Superior temporal gyrus (tissue), 1 donor: ENCODE measurements around the gene AMMECR1L.
"Not testable (repeated sequence)": the region's sequence is repeated elsewhere in the genome, so short reads cannot be mapped to it uniquely, and the experiment has no call there.

Experiments used
- DNase-seq: peaks from one replicate; pipeline ENCODE4 v3.0.0-alpha.2; 2016; ENCODE audit errors: extremely low spot score

AMMECR1L gene

DNA sequence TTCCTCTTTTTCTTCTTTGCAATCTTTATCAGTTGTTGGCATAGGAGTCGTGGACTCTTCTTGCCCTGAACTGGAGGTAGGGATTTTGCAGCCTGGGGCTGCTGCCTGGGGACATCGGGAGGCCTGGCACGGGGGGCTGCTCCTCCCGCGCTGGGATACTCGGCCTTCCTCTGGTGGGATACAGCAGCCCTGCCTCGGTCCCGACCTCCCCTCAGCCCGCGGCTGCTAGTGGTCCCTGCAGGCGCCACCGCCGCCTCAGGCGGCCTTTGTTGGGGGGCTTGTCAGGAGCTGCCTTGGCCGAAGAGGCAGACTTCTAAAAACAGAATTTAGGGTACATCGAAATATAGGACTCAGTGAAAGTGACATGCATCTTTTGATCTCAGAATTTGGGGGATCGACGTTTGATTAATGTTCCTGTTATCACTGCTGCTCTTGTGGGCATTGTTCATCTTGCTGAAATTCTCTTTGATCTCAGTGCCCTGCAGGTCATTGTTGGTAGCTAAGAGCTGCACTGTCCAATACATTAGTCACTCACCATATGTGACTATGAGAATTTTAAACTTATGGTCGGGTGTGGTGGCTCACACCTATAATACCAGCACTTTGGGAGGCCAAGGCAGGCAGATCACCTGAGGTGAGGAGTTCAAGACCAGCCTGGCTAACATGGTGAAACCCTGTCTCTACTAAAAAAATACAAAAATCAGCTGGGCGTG is 44.1 kb downstream of the AMMECR1L start:
- no peak for DNase-seq

DNA sequence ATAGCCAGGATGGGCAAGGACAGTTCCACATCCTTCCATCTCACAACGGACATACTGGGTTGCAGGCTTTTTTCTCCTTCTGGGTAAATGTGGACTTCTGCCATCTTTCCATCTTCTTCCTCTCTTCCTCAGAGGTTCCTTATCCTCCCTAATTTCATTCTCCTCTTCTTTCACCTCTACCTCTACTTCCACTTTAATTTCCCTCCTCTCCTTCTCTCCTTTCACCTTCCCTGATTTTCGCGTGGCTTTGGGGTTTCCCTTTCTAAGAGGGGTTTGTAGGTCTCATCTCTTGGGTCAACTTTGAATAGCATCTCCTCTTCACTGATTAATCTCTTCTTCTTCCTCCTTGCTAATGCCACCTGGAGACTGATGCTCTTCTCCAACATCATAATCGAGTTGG is 44.9 kb downstream of the AMMECR1L start:
- no peak for DNase-seq

DNA sequence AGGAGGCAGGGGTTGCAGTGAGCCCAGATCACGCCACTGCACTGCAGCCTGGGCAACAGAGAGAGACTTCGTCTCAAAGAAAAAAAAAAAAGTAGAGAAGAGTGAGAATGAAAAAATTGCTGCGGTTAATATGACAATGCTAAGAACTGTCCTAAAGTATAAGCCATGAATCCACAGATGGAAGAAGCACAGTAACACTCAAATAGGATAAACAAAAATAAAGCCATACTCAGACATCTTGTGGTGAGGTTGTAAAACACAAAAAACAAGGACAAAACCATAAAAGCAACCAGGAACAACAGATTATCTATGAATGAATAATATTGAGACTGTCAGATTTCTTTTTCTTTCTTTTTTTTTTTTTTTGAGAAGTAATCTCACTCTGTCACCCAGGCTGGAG is 50.8 kb downstream of the AMMECR1L start:
- DNase-seq, result no peak

DNA sequence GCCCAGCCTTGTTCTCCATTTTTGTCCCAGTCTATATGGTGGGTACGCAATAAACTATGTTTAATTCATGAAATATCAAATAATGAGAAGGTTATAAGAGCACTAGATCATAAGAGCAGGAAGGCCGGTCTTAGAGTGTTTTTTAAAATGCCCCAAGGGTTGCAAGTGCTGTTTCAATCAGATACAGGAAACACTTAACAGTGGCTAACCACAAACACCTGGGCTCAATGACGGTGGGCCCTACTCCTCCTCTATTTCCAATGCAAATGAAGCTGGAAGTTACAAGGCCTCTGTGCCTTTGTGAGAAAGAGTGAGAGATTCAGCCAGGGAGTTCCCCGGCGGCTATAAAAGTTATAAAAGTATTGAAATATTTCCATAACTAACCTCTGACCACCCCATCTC is 55.9 kb downstream of the AMMECR1L start:
- DNase-seq, result no peak

DNA sequence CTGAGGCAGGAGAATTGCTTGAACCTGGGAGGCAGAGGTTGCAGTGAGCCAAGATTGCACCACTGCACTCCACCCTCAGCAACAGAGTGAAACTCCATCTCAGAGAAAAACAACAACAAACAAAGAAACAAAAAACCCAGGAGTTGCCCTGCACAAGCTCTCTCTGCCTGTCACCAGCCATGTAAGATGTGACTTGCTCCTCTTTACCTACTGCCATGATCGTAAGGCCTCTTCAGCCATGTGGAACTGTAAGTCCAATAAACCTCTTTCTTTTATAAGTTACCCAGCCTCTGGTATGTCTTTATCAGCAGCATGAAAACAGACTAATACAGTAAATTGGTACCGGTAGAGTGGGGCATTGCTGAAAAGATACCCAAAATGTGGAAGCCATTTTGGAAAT is 59.0 kb downstream of the AMMECR1L start:
- not testable (repeated sequence) for DNase-seq

DNA sequence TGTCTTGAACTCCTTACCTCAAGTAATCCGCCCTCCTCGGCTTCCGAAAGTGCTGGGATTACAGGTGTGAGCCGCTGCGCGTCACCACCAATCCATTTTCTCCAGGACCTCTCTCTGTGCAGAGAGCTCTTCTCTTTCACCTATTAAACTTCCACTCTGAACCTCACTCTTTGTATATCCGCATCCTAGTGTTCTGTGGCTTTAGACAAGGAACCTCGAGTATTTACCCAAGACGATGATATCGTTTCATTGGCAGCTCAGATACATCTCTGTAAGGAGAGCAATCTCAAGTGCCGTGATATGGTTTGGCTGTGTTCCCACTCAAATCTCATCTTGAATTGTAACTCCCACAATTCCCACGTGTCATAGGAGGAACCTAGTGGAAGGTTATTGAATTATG is 59.7 kb downstream of the AMMECR1L start:
- DNase-seq, result no peak

DNA sequence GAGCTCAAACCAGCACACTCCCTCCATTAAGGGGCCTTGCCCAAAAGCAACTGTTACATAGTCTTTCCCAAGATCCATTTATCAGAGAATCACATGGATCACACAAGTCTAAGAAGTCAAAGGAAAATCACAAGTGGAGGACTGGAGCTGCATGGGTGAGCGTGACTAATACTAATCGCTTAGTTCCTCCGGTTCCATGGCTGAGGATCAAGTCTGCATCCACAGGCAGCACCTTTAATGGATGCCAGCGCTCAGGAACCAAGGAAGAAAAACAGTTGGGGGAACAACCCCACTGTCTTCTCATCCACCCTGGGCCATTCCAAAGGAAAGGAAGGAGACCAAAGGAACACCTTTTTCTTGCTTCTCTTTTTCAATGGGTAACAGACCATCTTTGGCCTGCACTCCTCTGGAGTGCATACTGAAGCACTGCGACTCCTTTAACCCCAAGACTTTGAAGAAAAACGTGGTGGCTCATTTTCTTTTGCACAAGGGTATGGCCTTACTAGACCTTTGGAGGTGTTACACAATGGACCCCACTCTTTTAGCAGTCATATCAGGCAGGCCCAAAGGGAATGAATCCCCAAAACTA is 65.6 kb downstream of the AMMECR1L start:
- no peak for DNase-seq

DNA sequence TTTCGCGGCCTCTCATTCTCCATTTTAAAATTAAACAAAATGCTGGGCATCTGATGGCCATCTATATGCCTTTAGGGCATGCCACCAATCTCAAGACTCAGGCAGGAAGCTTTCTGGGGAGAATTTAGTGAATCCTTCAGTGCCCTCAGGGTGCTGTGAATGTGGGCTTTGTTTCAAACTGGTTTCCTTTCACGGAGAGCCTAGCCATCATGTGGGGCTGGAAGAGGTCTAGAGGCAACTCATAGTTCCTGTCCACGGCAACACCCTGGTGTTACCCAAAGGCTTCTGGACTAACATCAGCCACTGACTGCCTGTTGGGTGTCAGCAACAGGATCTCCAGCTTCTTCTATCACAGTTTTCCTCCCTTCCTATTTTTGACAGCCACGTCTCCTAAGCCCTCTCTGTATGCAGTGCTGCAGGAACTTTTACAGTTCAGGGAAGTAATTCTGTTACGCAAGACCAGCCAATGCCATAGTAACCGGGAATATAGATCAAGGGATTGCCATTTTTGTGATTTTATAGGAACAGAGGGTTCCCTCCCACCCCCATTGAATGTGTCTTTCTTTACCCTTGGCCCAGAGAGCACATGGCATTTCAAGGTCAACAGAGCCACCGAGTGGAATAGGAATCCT is 66.8 kb downstream of the AMMECR1L start:
- DNase-seq, result no peak

DNA sequence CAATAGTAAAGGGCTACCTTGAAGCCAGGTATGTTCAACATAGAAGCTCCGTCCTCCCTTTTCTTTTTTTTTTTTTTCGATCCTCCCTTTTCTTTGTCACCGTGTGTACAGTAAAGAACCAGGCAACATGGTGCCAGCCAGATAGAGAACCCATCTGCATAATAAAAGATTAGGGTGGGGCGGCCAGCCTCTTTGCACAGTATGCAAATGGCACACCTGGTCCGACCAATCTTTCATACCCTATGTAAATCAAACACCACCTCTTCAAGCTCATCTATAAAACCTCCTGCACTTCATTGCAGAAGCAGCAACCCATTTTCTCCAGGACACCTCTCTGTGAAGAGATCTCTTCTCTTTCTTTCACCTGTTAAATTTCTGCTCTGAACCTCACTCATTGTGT is 67.5 kb downstream of the AMMECR1L start:
- DNase-seq, result no peak

DNA sequence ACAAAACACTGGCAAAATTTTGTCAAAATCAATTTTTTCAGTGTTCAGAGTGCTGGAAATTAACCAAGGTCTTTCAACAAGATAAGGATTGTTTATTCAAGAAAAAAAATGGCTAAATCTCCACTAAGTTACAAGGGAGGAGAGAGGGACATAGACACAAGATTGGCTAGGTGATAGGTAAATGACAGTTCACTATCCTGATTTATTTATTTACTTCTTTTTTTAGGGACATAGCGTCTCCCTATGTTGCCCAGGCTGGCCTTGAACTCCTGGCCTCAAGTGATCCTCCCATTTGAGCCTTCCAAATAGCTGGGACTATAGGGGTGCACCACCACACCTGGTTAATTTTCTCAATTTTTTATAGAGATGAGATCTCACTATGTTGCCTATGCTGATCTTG is 71.1 kb downstream of the AMMECR1L start:
- no peak for DNase-seq

DNA sequence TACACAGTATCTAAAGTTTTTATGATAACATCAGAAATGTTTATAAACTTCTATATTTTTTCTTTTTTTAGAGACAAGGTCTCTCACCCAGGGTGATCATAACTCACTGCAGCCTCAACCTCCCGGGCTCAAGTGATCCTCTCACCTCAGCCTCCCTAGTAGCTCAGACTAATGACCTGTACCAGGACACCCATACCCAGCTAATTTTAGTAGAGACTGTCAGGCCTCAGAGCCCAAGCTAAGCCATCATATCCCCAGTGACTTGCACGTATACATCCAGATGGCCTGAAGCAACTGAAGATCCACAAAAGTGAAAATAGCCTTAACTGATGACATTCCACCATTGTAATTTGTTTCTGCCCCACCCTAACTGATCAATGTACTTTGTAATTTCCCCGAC is 73.3 kb downstream of the AMMECR1L start:
- not testable (repeated sequence) for DNase-seq
